Body of pancreas (tissue), 4 donors: ENCODE measurements around the gene CCDC146. TPM values are rescaled to one million over a fixed set of nuclear protein-coding genes. Genes with fewer than 3 reads are reported as not detected.
A peak's percentile ranks its signal among the peaks of the same experiment; 100 is the strongest.

Experiments used
- ATAC-seq: fragments of 150-250 bp; one replicate; pipeline ENCODE4 v1.9.1; 2016
- DNase-seq, 4 donors: peaks; one replicate each; pipeline ENCODE4 v3.0.0-alpha.2; 2019
- H3K27ac ChIP-seq, 4 donors: fragments of 200-600 bp; sonication (generic); 1 replicate in 3 of 4; 2 replicates in 1 of 4; pipeline versions ENCODE4 v1.5.1 to v1.6.1; 2016 to 2019; ENCODE audit warnings: mild to moderate bottlenecking in 1 of 4, mixed read lengths in 1 of 4, moderate library complexity in 1 of 4
- H3K27me3 ChIP-seq, 2 donors: fragments of 200-600 bp; sonication (generic); one replicate each; pipeline ENCODE4 v1.6.0; 2016; ENCODE audit warnings: mild to moderate bottlenecking in 1 of 2
- H3K36me3 ChIP-seq, 2 donors: fragments of 200-600 bp; sonication (generic); replicated peaks in 1 of 2; 2 replicates each; pipeline ENCODE4 v1.5.1; 2016; ENCODE audit warnings: low read depth in 2 of 2; ENCODE audit not compliant: insufficient read depth in 1 of 2
- H3K4me1 ChIP-seq: fragments of 200-600 bp; sonication (generic); one replicate; pipeline ENCODE4 v1.6.0; 2016
- H3K4me3 ChIP-seq, 2 donors: fragments of 200-600 bp; sonication (generic); 1 replicate in 1 of 2; 2 replicates in 1 of 2; pipeline ENCODE4 v1.5.1; 2016 to 2019
- H3K9me3 ChIP-seq, 3 donors: fragments of 200-600 bp; sonication (generic); 1 replicate in 2 of 3; 2 replicates in 1 of 3; pipeline ENCODE4 v1.5.1; 2016
- CTCF ChIP-seq, 7 experiments: fragments of 450-650 bp in 4 of 7; fragments of 200-600 bp in 3 of 7; sonication (generic) in 3 of 7; IDR thresholded peaks; one replicate each; pipeline ENCODE4 v1.5.1; 2016 to 2019; ENCODE audit warnings: antibody characterized with exemption in 7 of 7
- POLR2A ChIP-seq, 3 donors: fragments of 450-650 bp; IDR thresholded peaks; one replicate each; pipeline ENCODE4 v1.6.1; 2016; ENCODE audit warnings: antibody characterized with exemption in 3 of 3, mild to moderate bottlenecking in 2 of 3
- WGBS, 2 donors: methylation state at CpG; one replicate each; pipeline ENCODE4 v1.1.5; 2017; 5-methylcytosine and 5-hydroxymethylcytosine counted together
- intact Hi-C: fragments of 100-400 bp; cut with DNase I; formaldehyde crosslinking; loops from one replicate; pipeline ENCODE4 v1.15.1; 2023
- total RNA-seq, 2 donors: library from RNA; depleted of rRNA; stranded (reverse); fragments of >200 nt; gene quantifications; one replicate each; pipeline ENCODE4 v1.1.0, GENCODE V29; 2016

The CCDC146 gene
- total RNA-seq, 2 donors from 2014 or later: 3.3 to 7.5 TPM

GRCh38 chr7:77247206-77247850 is 124.9 kb downstream of the CCDC146 start:
- Histone ChIP-seq H3K27ac (no peak overlapping the region), H3K4me1 (peaks cover 5% of the 10 kb centered on the region), H3K36me3 (no peaks in the 10 kb centered on the region), H3K4me3 (no peak overlapping the region), H3K9me3 (no peaks in the 10 kb centered on the region), H3K27me3 (no peaks in the 10 kb centered on the region)
- no peak for TF ChIP-seq POLR2A (IDR thresholded peaks at IDR 0.05)
- TF ChIP-seq CTCF (IDR thresholded peaks at IDR 0.05): peak; percentile 37 to 87 (median 79)
- intact Hi-C loops: no loop called here
- ATAC-seq (peak; percentile 88), DNase-seq (peak; percentile 83 to 90 (median 85))
- WGBS, 2 donors: 31 to 32% methylated on average over 3 of the region's 3 CpGs

- TF ChIP-seq CTCF (IDR thresholded peaks at IDR 0.05) (no peak), POLR2A (IDR thresholded peaks at IDR 0.05) (no peak)
- H3K9me3 ChIP-seq: no peaks in the 10 kb centered on the region
- H3K4me3 ChIP-seq: no peak overlapping the region
- 52 to 53% methylated on average over 3 of the region's 3 CpGs for WGBS, 2 donors
- peaks cover 5% of the 10 kb centered on the region for H3K4me1 ChIP-seq
- H3K36me3 ChIP-seq: no peaks in the 10 kb centered on the region
- intact Hi-C loops: no loop called here
- DNase-seq (no peak), ATAC-seq (no peak)
- no peak overlapping the region for H3K27ac ChIP-seq
- no peaks in the 10 kb centered on the region for H3K27me3 ChIP-seq
Measured at GRCh38 chr7:77248154-77248553, 125.7 kb downstream of the CCDC146 start.

GRCh38 chr7:77252506-77252905 is 130.1 kb downstream of the CCDC146 start:
- Histone ChIP-seq H3K4me3 (no peak overlapping the region), H3K27me3 (no peaks in the 10 kb centered on the region), H3K36me3 (no peaks in the 10 kb centered on the region), H3K9me3 (no peaks in the 10 kb centered on the region), H3K4me1 (no peaks in the 10 kb centered on the region), H3K27ac (no peak overlapping the region)
- WGBS, 2 donors: 87 to 92% methylated on average over 5 of the region's 5 CpGs
- intact Hi-C loops: no loop called here
- TF ChIP-seq CTCF (IDR thresholded peaks at IDR 0.05): no peak
- TF ChIP-seq POLR2A (IDR thresholded peaks at IDR 0.05): no peak
- DNase-seq: no peak
- no peak for ATAC-seq

GRCh38 chr7:77253151-77253550 is 130.7 kb downstream of the CCDC146 start:
- no peaks in the 10 kb centered on the region for H3K36me3 ChIP-seq
- ATAC-seq (no peak), DNase-seq (no peak)
- no peaks in the 10 kb centered on the region for H3K27me3 ChIP-seq
- H3K27ac ChIP-seq: no peak overlapping the region
- intact Hi-C loops: no loop called here
- 69 to 74% methylated on average over 3 of the region's 3 CpGs for WGBS, 2 donors
- H3K4me1 ChIP-seq: no peaks in the 10 kb centered on the region
- H3K9me3 ChIP-seq: no peaks in the 10 kb centered on the region
- TF ChIP-seq CTCF (IDR thresholded peaks at IDR 0.05): no peak
- no peak for TF ChIP-seq POLR2A (IDR thresholded peaks at IDR 0.05)
- H3K4me3 ChIP-seq: no peak overlapping the region

GRCh38 chr7:77254429-77254828 is 132.0 kb downstream of the CCDC146 start:
- TF ChIP-seq CTCF (IDR thresholded peaks at IDR 0.05) (no peak), POLR2A (IDR thresholded peaks at IDR 0.05) (no peak)
- DNase-seq (no peak), ATAC-seq (no peak)
- no peaks in the 10 kb centered on the region for H3K27me3 ChIP-seq
- no peaks in the 10 kb centered on the region for H3K36me3 ChIP-seq
- H3K4me1 ChIP-seq: no peaks in the 10 kb centered on the region
- H3K9me3 ChIP-seq: no peaks in the 10 kb centered on the region
- intact Hi-C loops: no loop called here
- no peak overlapping the region for H3K27ac ChIP-seq
- H3K4me3 ChIP-seq: no peak overlapping the region
